ENCODE data around the gene GATA2.

GATA2 gene

DNA sequence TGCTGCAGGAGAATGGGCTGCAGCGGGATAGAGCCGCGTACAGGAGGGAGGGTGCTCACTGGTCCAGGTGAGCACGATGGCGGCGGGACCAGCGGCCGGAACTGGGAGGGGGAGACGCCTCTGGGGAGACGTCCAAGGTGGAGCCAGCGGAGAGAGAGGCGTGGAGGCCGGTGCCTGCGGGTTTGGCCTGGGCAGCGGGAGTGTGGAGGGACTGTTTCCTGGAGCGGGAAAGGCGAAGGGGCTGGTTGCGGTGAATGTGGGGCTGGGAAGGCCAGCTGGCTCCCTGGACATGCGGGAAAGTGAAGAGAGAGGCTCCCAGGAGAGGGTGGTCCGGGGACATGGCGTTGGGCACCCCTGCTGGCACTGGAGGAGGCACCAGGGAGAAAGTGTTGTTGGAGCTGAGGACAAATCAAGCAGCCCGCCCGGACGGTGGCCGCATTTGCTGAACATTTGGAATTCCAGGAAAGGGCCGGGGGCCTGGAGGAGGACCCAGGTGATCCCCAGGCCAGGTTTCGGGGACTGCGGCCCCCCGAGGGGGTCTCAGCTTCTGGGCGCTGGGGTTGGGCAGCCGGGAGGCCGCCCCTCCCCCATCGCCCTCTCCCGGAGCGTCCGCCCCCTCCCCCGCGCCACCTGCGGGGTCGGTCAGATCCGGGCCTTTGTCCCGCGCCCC is 60.6 kb downstream of the GATA2 start:
- DNase-seq, result no peak

GRCh38 chr3:128431803-128432300 is 61.1 kb downstream of the GATA2 start:
- DNase-seq, result no peak

DNA sequence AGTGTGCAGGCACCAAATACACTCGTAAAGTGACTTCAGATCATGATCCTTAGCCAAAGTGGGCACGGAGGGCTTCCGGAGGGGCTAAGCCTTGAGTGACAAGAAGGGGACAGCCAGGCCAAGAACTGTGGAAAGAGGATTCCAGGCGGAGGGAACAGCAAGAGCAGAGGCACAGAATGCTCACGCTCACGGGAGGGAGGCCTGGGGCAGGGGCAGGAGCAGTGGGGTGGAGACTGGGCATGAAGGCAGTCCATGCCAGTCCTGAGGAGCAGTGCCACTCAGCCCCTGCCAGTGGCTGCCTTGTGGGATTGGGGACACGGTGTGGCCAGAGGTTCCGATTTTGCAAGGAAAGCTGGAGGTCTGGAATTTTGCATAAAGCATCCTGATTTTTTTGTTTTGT is 62.3 kb downstream of the GATA2 start:
- DNase-seq, result no peak

DNA sequence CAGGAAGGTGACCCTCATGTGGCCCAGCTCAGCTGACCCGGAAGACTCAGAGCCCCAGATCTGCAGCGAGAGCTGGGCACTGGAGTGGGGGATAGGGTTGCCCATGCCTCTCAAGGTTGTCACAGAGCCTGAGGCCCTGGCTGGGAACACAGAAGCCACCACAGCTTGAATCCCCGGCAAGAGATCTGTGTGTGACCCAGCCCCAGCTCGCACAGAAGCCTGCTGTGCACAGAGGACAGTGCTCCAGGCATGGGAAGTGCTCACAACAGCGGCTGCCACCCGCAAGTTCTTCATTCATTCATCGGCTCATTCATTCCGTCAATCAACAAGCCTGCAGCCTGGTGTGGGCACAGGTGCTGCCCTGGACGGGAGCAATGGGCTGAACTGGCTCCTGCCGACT is 62.7 kb downstream of the GATA2 start:
- DNase-seq, result no peak

DNA sequence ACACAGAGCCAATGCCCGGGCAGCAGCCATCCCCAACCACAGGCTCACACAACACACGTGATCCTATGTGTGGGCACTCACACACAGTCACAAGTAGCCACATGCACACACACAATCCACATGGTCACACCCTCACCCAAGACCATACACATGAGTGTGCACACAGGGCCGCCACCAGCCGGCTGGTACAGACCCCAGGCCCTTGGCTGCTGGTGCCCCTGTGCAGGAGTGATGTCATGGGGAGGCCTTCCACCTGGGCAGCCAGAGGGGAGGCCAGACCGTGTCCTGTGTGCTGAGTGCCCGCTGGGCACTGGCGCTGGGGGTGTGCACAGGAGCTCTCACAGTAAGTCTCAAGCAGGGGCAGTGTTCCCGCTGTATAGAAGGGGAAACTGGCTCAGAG is 63.2 kb downstream of the GATA2 start:
- no peak for DNase-seq

Measured in CD4-positive, alpha-beta T cell treated with Interleukin-1 beta for 1 hour (primary cell).